GM21576 (cell line): ENCODE results near the gene TSPEAR.
"Not testable (repeated sequence)": the region's sequence is repeated elsewhere in the genome, so short reads cannot be mapped to it uniquely, and the experiment has no call there.

Experiments used
- ATAC-seq: cut with Tn5 transposase; IDR thresholded peaks from one replicate; pipeline ENCODE4 v1.9.1; 2021; ENCODE audit warnings: mild to moderate bottlenecking, moderate library complexity; ENCODE audit not compliant: unreplicated experiment

TSPEAR gene

GRCh38 chr21:44555200-44555875, 156.0 kb downstream of the TSPEAR start:
- no peak for ATAC-seq

GRCh38 chr21:44552681-44553080, 158.7 kb downstream of the TSPEAR start:
- ATAC-seq: no peak

- no peak for ATAC-seq
Observed at GRCh38 chr21:44552136-44552535, 159.2 kb downstream of the TSPEAR start.

- ATAC-seq: no peak
Observed at GRCh38 chr21:44551340-44551961, 159.9 kb downstream of the TSPEAR start, which contains the start of gene KRTAP10-2. TSS of gene KRTAP10-2 (minus strand) at chr21:44551505. CDS start at chr21:44551458, 47 bp downstream.

GRCh38 chr21:44550807-44551206, 160.6 kb downstream of the TSPEAR start:
- no peak for ATAC-seq

DNA sequence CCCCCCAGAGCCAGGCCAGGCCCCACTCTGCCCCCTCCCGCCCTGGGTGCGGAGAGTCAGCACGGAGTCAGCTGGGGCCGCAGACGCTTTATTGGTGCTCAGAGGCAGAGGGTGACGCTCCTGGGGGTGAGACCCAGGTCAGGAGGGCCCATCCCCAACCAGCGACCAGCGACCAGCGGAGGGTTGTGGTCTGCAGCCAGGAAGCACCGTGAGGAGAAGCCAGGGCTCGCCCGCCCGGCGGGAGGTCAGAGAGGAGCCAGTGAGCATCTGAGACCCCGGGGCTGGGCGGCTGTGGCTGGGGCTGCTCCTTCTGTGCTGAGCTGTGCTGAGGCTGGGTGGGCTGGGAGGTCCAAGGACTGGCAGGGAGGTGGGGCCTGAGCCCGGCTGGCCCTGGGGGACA, 161.1 kb downstream of the TSPEAR start:
- not testable (repeated sequence) for ATAC-seq

GRCh38 chr21:44549525-44550211, 161.7 kb downstream of the TSPEAR start:
- no peak for ATAC-seq

GRCh38 chr21:44548922-44549321, 162.4 kb downstream of the TSPEAR start:
- no peak for ATAC-seq

DNA sequence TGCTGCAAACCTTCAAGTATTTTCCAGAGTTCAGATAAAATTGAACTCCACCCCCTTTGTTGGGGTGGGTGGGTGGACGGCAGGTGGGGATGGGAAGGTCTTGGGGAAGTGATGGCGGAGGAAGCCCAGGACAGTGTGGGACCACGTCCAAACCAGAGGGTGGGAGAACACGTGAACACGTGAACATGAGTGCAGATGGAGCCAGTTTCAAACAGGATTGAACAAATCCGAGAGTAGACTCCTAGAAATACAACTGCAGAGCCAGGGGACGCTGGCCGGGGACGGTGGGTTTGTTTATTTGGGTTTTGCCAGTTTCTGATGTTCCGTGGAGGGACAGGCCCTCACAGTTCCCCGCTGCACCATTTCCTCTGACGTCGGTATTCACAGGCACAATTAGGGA, 163.0 kb downstream of the TSPEAR start:
- no peak for ATAC-seq

DNA sequence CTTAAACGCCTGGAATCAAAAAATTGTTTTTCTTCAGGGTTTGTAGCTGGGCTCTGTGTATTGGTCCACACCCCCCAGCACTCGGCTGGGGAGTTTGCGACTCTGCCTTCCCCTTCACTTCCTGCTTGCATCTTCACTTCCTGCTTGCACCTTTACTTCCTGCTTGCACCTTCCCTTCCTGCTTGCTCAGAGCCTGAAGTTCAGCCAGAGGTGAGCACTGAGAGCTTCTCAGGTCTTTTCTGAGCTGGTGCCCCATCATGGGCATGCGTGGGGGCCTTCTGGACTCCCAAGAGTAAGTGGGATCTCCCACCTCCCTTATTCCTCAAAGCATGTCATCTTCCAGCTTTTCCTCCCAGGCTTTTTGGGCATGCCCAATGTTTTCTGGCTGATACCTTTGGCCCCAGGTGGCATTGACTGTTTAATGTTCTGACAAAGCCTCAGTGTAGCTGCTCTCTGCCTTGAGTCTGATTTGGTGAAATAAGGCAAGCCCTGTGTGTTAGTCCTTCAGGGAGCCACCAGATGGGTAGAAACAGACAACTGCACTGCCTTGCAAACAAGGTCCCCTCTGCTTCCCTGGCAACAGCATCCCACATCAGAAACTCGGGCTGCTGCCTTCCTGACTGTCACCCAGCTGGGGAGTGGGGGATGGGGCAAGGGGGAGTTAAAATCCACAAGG, 163.6 kb downstream of the TSPEAR start:
- no peak for ATAC-seq

GRCh38 chr21:44544566-44544965, 166.8 kb downstream of the TSPEAR start:
- ATAC-seq: no peak

DNA sequence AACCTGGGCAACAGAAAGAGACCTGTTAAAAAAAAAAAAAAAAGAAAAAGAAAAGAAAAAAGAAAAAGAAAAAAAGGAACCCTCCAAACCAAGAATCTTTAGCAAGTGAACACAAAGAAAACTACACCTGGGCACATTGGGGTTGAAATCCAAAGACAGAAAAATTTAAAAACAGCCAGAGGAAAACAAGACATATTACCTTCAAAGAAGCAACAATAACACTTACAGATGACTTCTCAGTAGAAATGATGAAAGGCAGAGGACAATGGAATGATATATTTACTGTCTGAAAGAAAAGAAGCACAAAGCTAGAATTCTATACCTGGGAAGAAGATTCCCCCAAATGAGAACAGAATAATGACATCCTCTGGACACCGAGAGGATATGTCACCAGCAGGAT, 168.7 kb downstream of the TSPEAR start:
- no peak for ATAC-seq

DNA sequence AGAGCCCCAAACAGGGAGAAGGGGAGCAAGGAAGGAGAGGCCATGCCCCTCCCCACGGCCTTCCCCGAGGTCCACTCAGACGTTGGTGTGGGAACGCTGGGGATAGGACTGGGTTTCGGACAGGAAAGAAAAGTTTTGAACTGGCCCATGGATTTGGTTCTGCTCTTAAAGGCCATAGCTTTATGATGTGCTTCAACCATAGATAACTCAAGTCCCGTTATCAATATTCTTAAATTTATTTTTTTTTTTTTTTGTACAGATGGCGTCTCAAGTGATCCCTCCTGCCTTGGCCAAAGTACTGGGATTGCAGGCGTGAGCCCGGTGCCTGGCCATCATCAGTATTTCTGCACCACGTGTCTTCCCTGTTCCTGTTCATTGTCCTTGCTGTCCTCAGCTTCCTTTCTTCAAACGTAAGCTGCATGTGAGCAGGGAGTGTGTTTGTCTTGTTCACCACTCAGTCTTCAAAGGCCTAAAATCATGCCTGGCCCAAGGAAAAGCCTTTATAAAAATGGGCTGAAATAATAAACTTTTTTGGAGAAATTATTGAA, 170.6 kb downstream of the TSPEAR start:
- no peak for ATAC-seq

- no peak for ATAC-seq
Observed at GRCh38 chr21:44539991-44540666, 171.2 kb downstream of the TSPEAR start, which contains the start of gene KRTAP10-1. TSS of gene KRTAP10-1 (minus strand) at chr21:44540195. CDS start at chr21:44540150, 45 bp downstream.

DNA sequence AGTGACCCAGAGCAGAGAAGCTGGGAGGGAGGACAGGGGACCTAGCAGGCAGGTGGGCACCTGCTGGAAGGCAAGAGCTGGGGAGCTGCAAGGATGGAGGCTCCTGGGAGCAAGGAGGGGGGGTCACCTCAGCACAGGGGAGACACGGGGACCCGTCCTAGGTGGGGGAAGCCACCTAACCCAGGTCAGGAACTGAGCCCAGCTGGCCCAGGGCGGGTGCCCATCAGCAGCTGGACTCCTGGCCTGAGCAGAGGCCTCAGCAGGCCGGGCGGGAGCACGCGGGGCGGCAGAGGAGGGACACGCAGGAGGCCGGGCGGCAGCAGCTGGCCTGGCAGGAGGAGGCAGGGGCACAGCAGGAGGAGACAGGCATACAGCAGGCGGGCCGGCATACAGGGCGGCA, 172.3 kb downstream of the TSPEAR start:
- no peak for ATAC-seq

GRCh38 chr21:44537930-44538911, 173.2 kb downstream of the TSPEAR start:
- no peak for ATAC-seq

DNA sequence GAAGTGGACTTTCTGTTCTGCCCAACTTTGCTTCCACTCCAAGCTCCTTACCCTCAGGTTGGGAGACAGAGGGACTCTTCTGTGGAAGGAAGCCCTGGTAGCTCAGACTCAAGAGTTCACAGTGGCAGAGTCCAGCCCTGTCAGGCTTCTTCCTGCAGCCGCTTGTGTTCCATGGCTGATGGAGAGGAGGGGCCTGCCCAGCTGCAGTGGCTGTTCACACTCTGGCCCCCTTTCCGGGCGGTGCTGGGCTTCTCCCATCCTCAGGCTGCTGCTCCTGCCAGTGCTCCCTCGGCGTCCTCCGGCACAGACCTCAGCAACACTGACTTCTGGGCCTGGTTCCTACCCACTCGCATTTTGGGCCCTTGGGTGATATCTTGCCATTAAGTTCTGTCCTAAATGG, 175.4 kb downstream of the TSPEAR start:
- no peak for ATAC-seq

GRCh38 chr21:44534688-44535087, 176.7 kb downstream of the TSPEAR start:
- ATAC-seq: no peak

GRCh38 chr21:44533891-44534627, 177.3 kb downstream of the TSPEAR start:
- no peak for ATAC-seq
